ENCODE results near the gene TES.

Gene TES

GRCh38 chr7:116251675-116252074 lies 41.3 kb downstream of the TES start:
- TF ChIP-seq SIN3A (IDR thresholded peaks at IDR 0.05; ENCODE audit: borderline replicate concordance, insufficient read depth, low read length) (no peak), POLR2AphosphoS5 (IDR thresholded peaks at IDR 0.05; ENCODE audit: low read depth, low read length) (no peak)

GRCh38 chr7:116252249-116252648 lies 41.9 kb downstream of the TES start:
- TF ChIP-seq REST (IDR thresholded peaks at IDR 0.05; ENCODE audit: insufficient read depth in 1 of 2, low read depth in 2 of 2, low read length in 2 of 2) (no peak), FOXP2 (optimal IDR thresholded peaks at IDR 0.05; ENCODE audit: borderline replicate concordance, extremely low read depth, extremely low read length, insufficient read depth) (no peak), POLR2AphosphoS5 (IDR thresholded peaks at IDR 0.05; ENCODE audit: low read depth, low read length) (no peak), TAF1 (IDR thresholded peaks at IDR 0.05; ENCODE audit: borderline replicate concordance, insufficient read depth, low read length) (no peak), SIN3A (IDR thresholded peaks at IDR 0.05; ENCODE audit: borderline replicate concordance, insufficient read depth, low read length) (no peak)

GRCh38 chr7:116257156-116257555 lies 46.8 kb downstream of the TES start:
- TF ChIP-seq REST (IDR thresholded peaks at IDR 0.05; ENCODE audit: insufficient read depth in 1 of 2, low read depth in 2 of 2, low read length in 2 of 2) (no peak), TAF1 (IDR thresholded peaks at IDR 0.05; ENCODE audit: borderline replicate concordance, insufficient read depth, low read length) (no peak), POLR2AphosphoS5 (IDR thresholded peaks at IDR 0.05; ENCODE audit: low read depth, low read length) (no peak; the same call in 1 of the 2 replicates)

- TF ChIP-seq POLR2AphosphoS5 (IDR thresholded peaks at IDR 0.05; ENCODE audit: low read depth, low read length) (no peak), TAF1 (IDR thresholded peaks at IDR 0.05; ENCODE audit: borderline replicate concordance, insufficient read depth, low read length) (no peak), FOXP2 (optimal IDR thresholded peaks at IDR 0.05; ENCODE audit: borderline replicate concordance, extremely low read depth, extremely low read length, insufficient read depth) (no peak), SIN3A (IDR thresholded peaks at IDR 0.05; ENCODE audit: borderline replicate concordance, insufficient read depth, low read length) (no peak), REST (IDR thresholded peaks at IDR 0.05; ENCODE audit: insufficient read depth in 1 of 2, low read depth in 2 of 2, low read length in 2 of 2) (no peak)
These were observed 48.4 kb downstream of the TES start for GRCh38 chr7:116258734-116259133.

- TF ChIP-seq FOXP2 (optimal IDR thresholded peaks at IDR 0.05; ENCODE audit: borderline replicate concordance, extremely low read depth, extremely low read length, insufficient read depth) = no peak
- 0 out of 2 replicates have a peak, but pooled peaks have one; percentile 26 for TF ChIP-seq POLR2AphosphoS5 (IDR thresholded peaks at IDR 0.05; ENCODE audit: low read depth, low read length)
These were observed 49.0 kb downstream of the TES start for GRCh38 chr7:116259156-116259870.

GRCh38 chr7:116259871-116260440 lies 49.6 kb downstream of the TES start:
- TF ChIP-seq SIN3A (IDR thresholded peaks at IDR 0.05; ENCODE audit: borderline replicate concordance, insufficient read depth, low read length) (no peak), POLR2AphosphoS5 (IDR thresholded peaks at IDR 0.05; ENCODE audit: low read depth, low read length) (no peak), REST (IDR thresholded peaks at IDR 0.05; ENCODE audit: insufficient read depth in 1 of 2, low read depth in 2 of 2, low read length in 2 of 2) (no peak), TAF1 (IDR thresholded peaks at IDR 0.05; ENCODE audit: borderline replicate concordance, insufficient read depth, low read length) (no peak)
